ENCODE data around the gene KCND3.

KCND3 gene

GRCh38 chr1:111907321-111907720 is 82.1 kb downstream of the KCND3 start:
- peaks cover 5% of the 10 kb centered on the region; the same call in 1 of the 2 replicates for H3K27me3 ChIP-seq (ENCODE audit: insufficient read depth, low read length)
- H3K4me1 ChIP-seq (ENCODE audit: insufficient read depth, low read length) = peaks cover 11% of the 10 kb centered on the region
- H3K9me3 ChIP-seq (ENCODE audit: insufficient read depth, low read depth, low read length) = no peaks in the 10 kb centered on the region
- no peaks in the 10 kb centered on the region for H3K36me3 ChIP-seq (ENCODE audit: insufficient read depth, low read depth, low read length)
- no peak overlapping the region for H3K4me3 ChIP-seq (ENCODE audit: low read length)
- no peak overlapping the region for H3K27ac ChIP-seq (ENCODE audit: low read length)
- H3K9ac ChIP-seq (ENCODE audit: low read depth, low read length) = no peak overlapping the region

GRCh38 chr1:111906816-111907215 is 82.7 kb downstream of the KCND3 start:
- peaks cover 5% of the 10 kb centered on the region; the same call in 1 of the 2 replicates for H3K27me3 ChIP-seq (ENCODE audit: insufficient read depth, low read length)
- no peak overlapping the region for H3K27ac ChIP-seq (ENCODE audit: low read length)
- H3K9ac ChIP-seq (ENCODE audit: low read depth, low read length) = no peak overlapping the region
- no peak overlapping the region for H3K4me3 ChIP-seq (ENCODE audit: low read length)
- H3K36me3 ChIP-seq (ENCODE audit: insufficient read depth, low read depth, low read length) = no peaks in the 10 kb centered on the region
- H3K4me1 ChIP-seq (ENCODE audit: insufficient read depth, low read length) = peaks cover 11% of the 10 kb centered on the region
- H3K9me3 ChIP-seq (ENCODE audit: insufficient read depth, low read depth, low read length) = no peaks in the 10 kb centered on the region

GRCh38 chr1:111906111-111906510 is 83.4 kb downstream of the KCND3 start:
- no peaks in the 10 kb centered on the region for H3K9me3 ChIP-seq (ENCODE audit: insufficient read depth, low read depth, low read length)
- no peaks in the 10 kb centered on the region for H3K36me3 ChIP-seq (ENCODE audit: insufficient read depth, low read depth, low read length)
- peaks cover 10% of the 10 kb centered on the region for H3K4me1 ChIP-seq (ENCODE audit: insufficient read depth, low read length)
- no peak overlapping the region for H3K27ac ChIP-seq (ENCODE audit: low read length)
- peaks cover 5% of the 10 kb centered on the region; the same call in 1 of the 2 replicates for H3K27me3 ChIP-seq (ENCODE audit: insufficient read depth, low read length)
- H3K9ac ChIP-seq (ENCODE audit: low read depth, low read length) = no peak overlapping the region
- H3K4me3 ChIP-seq (ENCODE audit: low read length) = no peak overlapping the region

GRCh38 chr1:111904478-111905218 is 84.8 kb downstream of the KCND3 start:
- peaks cover 4% of the 10 kb centered on the region; the same call in 1 of the 2 replicates for H3K4me1 ChIP-seq (ENCODE audit: insufficient read depth, low read length)
- H3K36me3 ChIP-seq (ENCODE audit: insufficient read depth, low read depth, low read length) = no peaks in the 10 kb centered on the region
- no peak overlapping the region for H3K4me3 ChIP-seq (ENCODE audit: low read length)
- H3K27ac ChIP-seq (ENCODE audit: low read length) = no peak overlapping the region
- H3K27me3 ChIP-seq (ENCODE audit: insufficient read depth, low read length) = peaks cover 5% of the 10 kb centered on the region; the same call in 1 of the 2 replicates
- H3K9ac ChIP-seq (ENCODE audit: low read depth, low read length) = no peak overlapping the region
- H3K9me3 ChIP-seq (ENCODE audit: insufficient read depth, low read depth, low read length) = no peaks in the 10 kb centered on the region

GRCh38 chr1:111903871-111904449 is 85.5 kb downstream of the KCND3 start:
- H3K27me3 ChIP-seq (ENCODE audit: insufficient read depth, low read length) = peaks cover 5% of the 10 kb centered on the region; the same call in 1 of the 2 replicates
- H3K4me3 ChIP-seq (ENCODE audit: low read length) = no peak overlapping the region
- peaks cover 4% of the 10 kb centered on the region; the same call in 1 of the 2 replicates for H3K4me1 ChIP-seq (ENCODE audit: insufficient read depth, low read length)
- H3K9me3 ChIP-seq (ENCODE audit: insufficient read depth, low read depth, low read length) = no peaks in the 10 kb centered on the region
- H3K27ac ChIP-seq (ENCODE audit: low read length) = no peak overlapping the region
- no peak overlapping the region for H3K9ac ChIP-seq (ENCODE audit: low read depth, low read length)
- H3K36me3 ChIP-seq (ENCODE audit: insufficient read depth, low read depth, low read length) = no peaks in the 10 kb centered on the region

GRCh38 chr1:111903148-111903870 is 86.2 kb downstream of the KCND3 start:
- H3K4me1 ChIP-seq (ENCODE audit: insufficient read depth, low read length) = peaks cover 4% of the 10 kb centered on the region; the same call in 1 of the 2 replicates
- H3K4me3 ChIP-seq (ENCODE audit: low read length) = no peak overlapping the region
- H3K27me3 ChIP-seq (ENCODE audit: insufficient read depth, low read length) = peaks cover 5% of the 10 kb centered on the region; the same call in 1 of the 2 replicates
- no peak overlapping the region for H3K27ac ChIP-seq (ENCODE audit: low read length)
- no peaks in the 10 kb centered on the region for H3K36me3 ChIP-seq (ENCODE audit: insufficient read depth, low read depth, low read length)
- H3K9me3 ChIP-seq (ENCODE audit: insufficient read depth, low read depth, low read length) = no peaks in the 10 kb centered on the region
- no peak overlapping the region for H3K9ac ChIP-seq (ENCODE audit: low read depth, low read length)

- Histone ChIP-seq H3K36me3 (ENCODE audit: insufficient read depth, low read depth, low read length) (no peaks in the 10 kb centered on the region), H3K4me1 (ENCODE audit: insufficient read depth, low read length) (no peaks in the 10 kb centered on the region), H3K9ac (ENCODE audit: low read depth, low read length) (no peak overlapping the region), H3K9me3 (ENCODE audit: insufficient read depth, low read depth, low read length) (no peaks in the 10 kb centered on the region), H3K27me3 (ENCODE audit: insufficient read depth, low read length) (no peaks in the 10 kb centered on the region; the same call in 1 of the 2 replicates), H3K27ac (ENCODE audit: low read length) (no peak overlapping the region), H3K4me3 (ENCODE audit: low read length) (no peak overlapping the region)
These were observed 94.0 kb downstream of the KCND3 start for GRCh38 chr1:111895469-111895868.

- no peaks in the 10 kb centered on the region for H3K9me3 ChIP-seq (ENCODE audit: insufficient read depth, low read depth, low read length)
- H3K4me3 ChIP-seq (ENCODE audit: low read length) = no peak overlapping the region
- H3K27ac ChIP-seq (ENCODE audit: low read length) = no peak overlapping the region
- no peaks in the 10 kb centered on the region; the same call in 1 of the 2 replicates for H3K27me3 ChIP-seq (ENCODE audit: insufficient read depth, low read length)
- no peaks in the 10 kb centered on the region for H3K4me1 ChIP-seq (ENCODE audit: insufficient read depth, low read length)
- no peak overlapping the region for H3K9ac ChIP-seq (ENCODE audit: low read depth, low read length)
- H3K36me3 ChIP-seq (ENCODE audit: insufficient read depth, low read depth, low read length) = no peaks in the 10 kb centered on the region
These were observed 94.5 kb downstream of the KCND3 start for GRCh38 chr1:111895017-111895416.

- H3K27me3 ChIP-seq (ENCODE audit: insufficient read depth, low read length) = no peaks in the 10 kb centered on the region; the same call in 1 of the 2 replicates
- H3K36me3 ChIP-seq (ENCODE audit: insufficient read depth, low read depth, low read length) = no peaks in the 10 kb centered on the region
- no peak overlapping the region for H3K9ac ChIP-seq (ENCODE audit: low read depth, low read length)
- no peaks in the 10 kb centered on the region for H3K4me1 ChIP-seq (ENCODE audit: insufficient read depth, low read length)
- no peaks in the 10 kb centered on the region for H3K9me3 ChIP-seq (ENCODE audit: insufficient read depth, low read depth, low read length)
- no peak overlapping the region for H3K27ac ChIP-seq (ENCODE audit: low read length)
- H3K4me3 ChIP-seq (ENCODE audit: low read length) = no peak overlapping the region
These were observed 95.0 kb downstream of the KCND3 start for GRCh38 chr1:111894497-111894896.

GRCh38 chr1:111891566-111891965 is 97.9 kb downstream of the KCND3 start:
- no peaks in the 10 kb centered on the region for H3K27me3 ChIP-seq (ENCODE audit: insufficient read depth, low read length)

GRCh38 chr1:111888740-111889376 is 100.6 kb downstream of the KCND3 start:
- Histone ChIP-seq H3K4me1 (ENCODE audit: insufficient read depth, low read length) (peaks cover 4% of the 10 kb centered on the region; the same call in 1 of the 2 replicates), H3K36me3 (ENCODE audit: insufficient read depth, low read depth, low read length) (no peaks in the 10 kb centered on the region), H3K9ac (ENCODE audit: low read depth, low read length) (no peak overlapping the region), H3K27me3 (ENCODE audit: insufficient read depth, low read length) (no peaks in the 10 kb centered on the region), H3K4me3 (ENCODE audit: low read length) (no peak overlapping the region), H3K27ac (ENCODE audit: low read length) (no peak overlapping the region), H3K9me3 (ENCODE audit: insufficient read depth, low read depth, low read length) (no peaks in the 10 kb centered on the region)

More at GRCh38 chr1:111891566-111891965, 97.9 kb downstream of the KCND3 start:
- Histone ChIP-seq H3K27ac (ENCODE audit: low read length) (no peak overlapping the region), H3K9ac (ENCODE audit: low read depth, low read length) (no peak overlapping the region), H3K4me3 (ENCODE audit: low read length) (no peak overlapping the region), H3K9me3 (ENCODE audit: insufficient read depth, low read depth, low read length) (no peaks in the 10 kb centered on the region), H3K4me1 (ENCODE audit: insufficient read depth, low read length) (peaks cover 3% of the 10 kb centered on the region; the same call in 1 of the 2 replicates), H3K36me3 (ENCODE audit: insufficient read depth, low read depth, low read length) (no peaks in the 10 kb centered on the region)

Data from iPS-20b (cell line).